ENCODE results near the gene ABCF2.

ABCF2 gene

GRCh38 chr7:151192002-151192539, 34.9 kb downstream of the ABCF2 start:
- no peak for DNase-seq

GRCh38 chr7:151191544-151191943, 35.5 kb downstream of the ABCF2 start:
- DNase-seq: no peak

- DNase-seq: no peak
These were observed 38.0 kb downstream of the ABCF2 start for GRCh38 chr7:151189038-151189437.

GRCh38 chr7:151188252-151188542, 38.8 kb downstream of the ABCF2 start:
- DNase-seq: no peak

- DNase-seq: no peak
These were observed 39.4 kb downstream of the ABCF2 start for GRCh38 chr7:151187409-151188251.

GRCh38 chr7:151186640-151187408, 40.2 kb downstream of the ABCF2 start, which contains the start of gene ASB10:
Gene ASB10 (minus strand): TSS chr7:151187250. CDS start chr7:151187130, 120 bp downstream.
- DNase-seq: no peak

- DNase-seq: no peak
These were observed 41.0 kb downstream of the ABCF2 start for GRCh38 chr7:151185762-151186639.

- no peak for DNase-seq
These were observed 46.0 kb downstream of the ABCF2 start for GRCh38 chr7:151181011-151181431.

GRCh38 chr7:151179946-151180345, 47.1 kb downstream of the ABCF2 start:
- no peak for DNase-seq

- DNase-seq: no peak
These were observed 47.6 kb downstream of the ABCF2 start for GRCh38 chr7:151179287-151179860.

GRCh38 chr7:151178831-151179230, 48.2 kb downstream of the ABCF2 start:
- no peak for DNase-seq

- DNase-seq: no peak
These were observed 48.8 kb downstream of the ABCF2 start for GRCh38 chr7:151178236-151178635.

- DNase-seq: no peak
These were observed 49.7 kb downstream of the ABCF2 start for GRCh38 chr7:151177310-151177709.

GRCh38 chr7:151176401-151176800, 50.6 kb downstream of the ABCF2 start:
- DNase-seq: no peak

GRCh38 chr7:151175793-151176311, 51.2 kb downstream of the ABCF2 start:
- DNase-seq: no peak

GRCh38 chr7:151175047-151175792, 51.8 kb downstream of the ABCF2 start:
- DNase-seq: no peak

GRCh38 chr7:151174246-151175046, 52.6 kb downstream of the ABCF2 start:
- DNase-seq: peak; percentile 18

GRCh38 chr7:151173386-151174245, 53.4 kb downstream of the ABCF2 start:
- no peak for DNase-seq

All from fibroblast of skin of scalp (primary cell).